Mucosa of stomach (tissue), 1 donor: Measurements from ENCODE around the gene UBQLN4.
A peak's percentile ranks its signal among the peaks of the same experiment; 100 is the strongest.

Experiments used
- H3K27me3 ChIP-seq: one replicate; pipeline ENCODE4 v1.7.0; 2013; ENCODE audit warnings: mild to moderate bottlenecking, low read length; ENCODE audit not compliant: control insufficient read depth, insufficient read depth
- H3K36me3 ChIP-seq: one replicate; pipeline ENCODE4 v1.7.0; 2013; ENCODE audit warnings: low read length; ENCODE audit not compliant: control insufficient read depth, insufficient read depth
- H3K4me1 ChIP-seq: one replicate; pipeline ENCODE4 v1.7.0; 2013; ENCODE audit warnings: mild to moderate bottlenecking, low read length; ENCODE audit not compliant: control insufficient read depth, insufficient read depth
- H3K4me3 ChIP-seq: one replicate; pipeline ENCODE4 v1.7.0; 2013; ENCODE audit warnings: low read length
- H3K9ac ChIP-seq: one replicate; pipeline ENCODE4 v1.7.0; 2013; ENCODE audit warnings: mild to moderate bottlenecking, low read length, moderate library complexity
- H3K9me3 ChIP-seq: one replicate; pipeline ENCODE4 v1.7.0; 2013; ENCODE audit warnings: mild to moderate bottlenecking, low read length, moderate library complexity; ENCODE audit not compliant: control insufficient read depth
- donor health status: Pancreatic carcinoma.

The UBQLN4 gene

DNA sequence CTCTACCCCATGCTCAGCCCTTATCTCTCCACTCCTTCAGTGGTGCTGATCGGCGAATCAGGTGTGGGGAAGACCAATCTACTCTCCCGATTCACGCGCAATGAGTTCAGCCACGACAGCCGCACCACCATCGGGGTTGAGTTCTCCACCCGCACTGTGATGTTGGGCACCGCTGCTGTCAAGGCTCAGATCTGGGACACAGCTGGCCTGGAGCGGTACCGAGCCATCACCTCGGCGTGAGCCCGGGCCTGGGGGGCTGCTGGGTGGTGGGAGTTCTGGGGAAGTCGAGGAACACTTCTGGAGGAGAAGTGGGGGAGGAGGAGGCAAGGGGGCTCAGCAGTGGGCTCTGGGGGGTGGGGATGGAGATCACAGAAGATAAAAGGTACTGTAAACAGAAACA lies 12.3 kb upstream of the UBQLN4 start:
- no peak overlapping the region for H3K4me3 ChIP-seq
- H3K9me3 ChIP-seq: no peaks in the 10 kb centered on the region
- H3K36me3 ChIP-seq: no peaks in the 10 kb centered on the region
- peaks cover 11% of the 10 kb centered on the region for H3K4me1 ChIP-seq
- no peaks in the 10 kb centered on the region for H3K27me3 ChIP-seq
- no peak overlapping the region for H3K9ac ChIP-seq

DNA sequence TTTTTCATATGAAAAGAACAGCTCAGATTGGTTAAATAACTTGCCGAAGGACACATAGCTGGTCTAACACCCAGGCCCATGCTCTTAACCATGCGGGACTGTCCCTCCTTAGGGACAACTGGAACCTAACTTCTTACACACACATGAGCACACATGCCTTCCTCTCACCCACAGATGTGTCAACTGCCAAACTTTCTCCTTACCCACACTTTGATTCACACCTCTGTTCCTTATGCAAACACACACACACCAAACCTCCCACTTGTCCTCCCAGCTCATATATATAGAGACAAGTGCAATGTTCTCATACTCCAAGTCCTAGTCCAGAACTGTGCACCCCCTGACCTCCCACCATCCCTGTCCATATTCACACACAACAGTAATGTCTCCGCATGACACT lies 11.6 kb upstream of the UBQLN4 start:
- no peak overlapping the region for H3K9ac ChIP-seq
- no peak overlapping the region for H3K4me3 ChIP-seq
- no peaks in the 10 kb centered on the region for H3K27me3 ChIP-seq
- H3K4me1 ChIP-seq: peaks cover 11% of the 10 kb centered on the region
- no peaks in the 10 kb centered on the region for H3K9me3 ChIP-seq
- H3K36me3 ChIP-seq: no peaks in the 10 kb centered on the region

DNA sequence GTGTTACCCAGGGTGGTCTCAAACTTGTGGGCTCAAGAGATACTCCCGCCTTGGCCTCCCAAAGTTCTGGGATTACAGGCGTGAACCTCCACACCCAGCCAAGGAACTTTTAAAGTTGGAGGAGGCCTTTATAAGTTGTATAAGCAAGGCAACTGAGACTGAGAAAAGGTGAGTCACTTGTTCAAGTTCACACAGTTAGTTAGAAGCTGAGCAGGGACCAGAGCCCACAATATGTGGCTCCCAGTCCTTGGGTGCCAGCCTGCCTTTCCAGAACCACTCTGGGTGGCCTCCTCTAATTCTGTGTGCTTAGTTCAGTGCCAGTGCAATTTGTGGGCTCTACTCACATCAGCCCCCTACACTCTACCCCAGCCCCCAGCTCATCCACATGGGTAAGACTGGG lies 11.0 kb upstream of the UBQLN4 start:
- Histone ChIP-seq H3K9me3 (no peaks in the 10 kb centered on the region), H3K4me1 (peaks cover 11% of the 10 kb centered on the region), H3K4me3 (no peak overlapping the region), H3K9ac (no peak overlapping the region), H3K36me3 (no peaks in the 10 kb centered on the region), H3K27me3 (no peaks in the 10 kb centered on the region)

DNA sequence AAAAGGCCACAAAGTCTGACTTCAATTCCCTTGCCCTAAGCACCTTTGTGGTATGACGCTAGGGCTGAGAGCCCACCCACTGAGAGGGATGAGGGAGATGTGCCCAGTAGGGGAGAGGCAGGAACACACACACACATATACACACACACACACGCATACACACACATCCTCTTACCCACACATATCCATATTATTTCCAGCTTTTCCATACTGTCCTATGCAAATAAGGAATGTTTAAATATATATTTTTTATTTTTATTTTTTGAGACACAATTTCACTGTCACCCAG lies 10.3 kb upstream of the UBQLN4 start:
- no peaks in the 10 kb centered on the region for H3K9me3 ChIP-seq
- H3K27me3 ChIP-seq: no peaks in the 10 kb centered on the region
- H3K4me3 ChIP-seq: no peak overlapping the region
- no peak overlapping the region for H3K9ac ChIP-seq
- H3K36me3 ChIP-seq: no peaks in the 10 kb centered on the region
- peaks cover 11% of the 10 kb centered on the region for H3K4me1 ChIP-seq

DNA sequence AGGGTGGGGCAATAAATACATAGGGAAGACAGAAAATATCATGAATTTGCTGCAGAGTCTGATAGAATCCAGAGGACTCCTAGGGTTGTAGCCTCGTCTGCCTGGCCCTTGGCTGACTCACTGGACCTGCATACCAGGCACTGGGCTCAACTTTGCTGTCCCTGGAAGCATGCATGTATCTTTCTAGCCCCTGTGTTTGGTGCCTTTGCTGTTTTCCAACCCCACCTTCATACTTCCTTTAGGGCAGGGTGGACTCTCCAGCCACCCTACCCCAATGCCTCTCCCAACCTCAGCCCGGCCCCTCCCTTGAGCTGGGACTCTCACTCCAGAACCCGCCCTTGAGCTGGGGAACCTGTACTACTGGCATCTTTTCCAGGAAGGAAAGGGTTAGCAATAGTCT lies 8.6 kb upstream of the UBQLN4 start:
- no peaks in the 10 kb centered on the region for H3K27me3 ChIP-seq
- peaks cover 11% of the 10 kb centered on the region for H3K4me1 ChIP-seq
- no peaks in the 10 kb centered on the region for H3K9me3 ChIP-seq
- no peaks in the 10 kb centered on the region for H3K36me3 ChIP-seq
- H3K4me3 ChIP-seq: peak overlapping the region; percentile 79
- peak overlapping the region; percentile 84 for H3K9ac ChIP-seq

DNA sequence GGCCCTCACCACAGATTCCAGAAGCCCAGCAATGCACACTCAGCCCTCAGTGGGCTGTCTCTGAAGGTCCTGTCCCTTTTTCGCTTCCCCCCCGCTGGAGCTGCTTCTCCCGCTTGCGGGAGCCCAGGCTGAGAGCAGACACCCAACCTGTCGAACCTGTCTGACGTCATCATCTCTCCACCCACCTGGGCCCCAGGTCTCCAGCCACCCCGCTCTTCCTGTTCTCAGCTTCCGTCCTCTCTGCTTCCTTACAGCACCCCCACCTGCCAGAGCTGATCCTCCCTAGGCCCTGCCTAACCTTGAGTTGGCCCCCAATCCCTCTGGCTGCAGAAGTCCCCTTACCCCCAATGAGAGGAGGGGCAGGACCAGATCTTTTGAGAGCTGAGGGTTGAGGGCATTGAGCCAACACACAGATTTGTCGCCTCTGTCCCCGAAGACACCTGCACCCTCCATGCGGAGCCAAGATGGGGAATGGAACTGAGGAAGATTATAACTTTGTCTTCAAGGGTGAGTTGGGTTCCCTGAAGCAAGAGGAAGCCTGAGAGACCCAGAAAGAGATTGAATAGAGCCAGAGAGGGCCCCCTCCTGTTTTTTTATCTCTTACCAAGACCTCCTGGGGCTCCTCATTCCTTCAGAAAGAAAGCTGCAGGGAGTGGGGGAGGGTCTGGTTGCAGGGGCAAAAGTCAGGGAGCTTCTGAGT lies 7.5 kb upstream of the UBQLN4 start, which contains the start of gene RAB25:
Gene RAB25 (plus strand): TSS at position 224 of the 700 bp plus-strand sequence. CDS start 241 bp downstream, at position 465.
- Histone ChIP-seq H3K36me3 (no peaks in the 10 kb centered on the region), H3K4me3 (peak within 1 kb of the TSS; percentile 79), H3K27me3 (no peaks in the 10 kb centered on the region), H3K9me3 (no peaks in the 10 kb centered on the region), H3K4me1 (peaks cover 11% of the 10 kb centered on the region), H3K9ac (peak within 1 kb of the TSS; percentile 84)

DNA sequence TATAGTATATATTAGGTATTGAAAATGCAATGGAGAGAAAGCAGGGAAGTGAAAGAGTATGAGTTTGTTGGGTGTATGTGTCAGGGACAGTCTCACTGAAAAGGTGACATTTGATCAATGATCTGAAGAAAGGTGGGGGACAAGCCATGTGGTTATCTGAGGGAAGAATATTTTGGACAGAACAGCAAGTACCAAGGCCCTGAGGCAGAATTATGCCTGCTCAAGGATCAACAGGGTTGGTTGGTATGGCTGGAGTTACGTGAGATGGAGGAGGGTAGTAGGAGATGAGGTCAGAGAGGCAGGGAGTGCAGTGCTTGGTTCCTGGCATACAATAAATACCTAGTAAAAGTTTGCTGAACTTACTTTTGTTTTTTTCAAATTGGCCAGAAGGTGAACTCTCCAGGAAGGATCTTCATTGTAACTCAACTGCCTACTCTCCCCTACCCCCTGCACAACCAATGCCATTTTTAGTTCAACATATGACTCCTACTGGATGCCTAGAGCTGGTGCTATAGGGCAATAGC lies 2.8 kb upstream of the UBQLN4 start:
- no peaks in the 10 kb centered on the region for H3K27me3 ChIP-seq
- H3K9me3 ChIP-seq: no peaks in the 10 kb centered on the region
- no peak overlapping the region for H3K4me3 ChIP-seq
- peaks cover 8% of the 10 kb centered on the region for H3K4me1 ChIP-seq
- no peak overlapping the region for H3K9ac ChIP-seq
- no peaks in the 10 kb centered on the region for H3K36me3 ChIP-seq

DNA sequence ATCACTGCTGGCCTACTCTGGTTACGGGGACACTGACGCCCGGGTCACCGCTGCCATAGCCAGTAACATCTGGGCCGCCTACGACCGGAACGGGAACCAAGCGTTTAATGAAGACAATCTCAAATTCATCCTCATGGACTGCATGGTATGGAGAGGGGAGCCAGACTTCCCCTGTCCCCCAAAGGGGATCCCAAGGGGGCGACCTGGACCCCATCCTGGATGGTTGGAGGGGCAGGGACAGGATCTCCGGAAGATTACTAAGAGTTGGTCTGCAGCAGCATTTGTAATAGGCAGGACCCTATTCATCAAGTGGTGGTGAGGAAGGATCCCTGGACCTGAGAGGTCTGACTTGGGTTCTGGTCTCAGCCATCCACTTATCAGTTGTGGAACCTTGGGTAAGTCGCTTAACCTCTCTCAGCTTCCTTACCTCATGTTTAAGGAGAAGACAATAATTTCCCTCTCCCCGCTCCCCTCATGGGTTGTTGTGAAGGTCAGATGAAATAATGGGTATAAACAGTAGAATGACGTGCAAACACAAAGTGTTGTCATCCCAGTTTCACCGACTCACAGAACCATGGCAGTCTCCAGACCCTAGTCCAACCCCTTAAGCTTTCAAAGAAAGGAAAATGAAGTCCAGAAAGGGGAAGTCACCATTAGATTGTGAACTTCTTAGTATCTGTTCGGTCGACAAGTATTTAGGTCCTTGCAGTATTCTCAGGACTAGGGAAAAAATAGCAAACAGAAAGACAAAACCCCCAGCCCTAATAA lies 1.9 kb upstream of the UBQLN4 start:
- H3K9ac ChIP-seq: peak overlapping the region; percentile 77
- H3K4me3 ChIP-seq: peak overlapping the region; percentile 89
- no peaks in the 10 kb centered on the region for H3K9me3 ChIP-seq
- H3K27me3 ChIP-seq: no peaks in the 10 kb centered on the region
- H3K36me3 ChIP-seq: no peaks in the 10 kb centered on the region
- H3K4me1 ChIP-seq: peaks cover 8% of the 10 kb centered on the region

DNA sequence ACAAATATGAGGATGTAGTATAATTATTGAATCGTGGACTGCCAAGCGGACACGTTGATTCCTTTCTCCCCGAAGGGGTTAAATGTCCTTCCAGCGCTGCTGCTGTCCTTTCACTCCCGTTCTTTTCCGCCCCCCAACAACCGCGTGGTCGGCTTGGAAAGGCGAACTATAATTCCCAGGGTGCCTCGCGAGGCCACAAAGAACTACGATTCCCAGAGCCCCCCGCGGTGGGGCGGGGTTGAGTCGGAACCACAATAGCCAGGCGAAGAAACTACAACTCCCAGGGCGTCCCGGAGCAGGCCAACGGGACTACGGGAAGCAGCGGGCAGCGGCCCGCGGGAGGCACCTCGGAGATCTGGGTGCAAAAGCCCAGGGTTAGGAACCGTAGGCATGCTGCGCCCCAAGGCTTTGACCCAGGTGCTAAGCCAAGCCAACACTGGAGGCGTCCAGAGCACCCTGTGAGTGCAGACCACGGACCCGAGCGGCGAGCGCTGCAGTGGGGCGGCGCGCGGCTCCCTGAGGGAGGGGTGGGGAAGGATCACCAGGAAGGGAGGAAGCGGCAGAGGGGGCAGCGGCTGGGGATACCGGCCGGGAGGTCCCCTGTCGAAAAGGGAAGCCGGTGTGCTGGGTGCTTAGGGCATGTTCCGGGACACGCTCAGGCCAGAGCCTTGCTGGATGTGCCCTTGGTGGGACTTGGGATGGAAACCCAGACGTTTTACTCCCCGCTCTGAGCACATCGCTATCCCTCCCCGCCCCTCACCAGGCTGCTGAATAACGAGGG lies 1.1 kb upstream of the UBQLN4 start, which contains the start of gene LAMTOR2:
Gene LAMTOR2 (plus strand): TSS at position 283 of the 781 bp plus-strand sequence. CDS start 108 bp downstream, at position 391.
- H3K4me1 ChIP-seq: peaks cover 8% of the 10 kb centered on the region
- peak within 1 kb of the TSS; percentile 89 for H3K4me3 ChIP-seq
- no peaks in the 10 kb centered on the region for H3K9me3 ChIP-seq
- H3K27me3 ChIP-seq: no peaks in the 10 kb centered on the region
- H3K9ac ChIP-seq: peak within 1 kb of the TSS; percentile 77
- no peaks in the 10 kb centered on the region for H3K36me3 ChIP-seq

DNA sequence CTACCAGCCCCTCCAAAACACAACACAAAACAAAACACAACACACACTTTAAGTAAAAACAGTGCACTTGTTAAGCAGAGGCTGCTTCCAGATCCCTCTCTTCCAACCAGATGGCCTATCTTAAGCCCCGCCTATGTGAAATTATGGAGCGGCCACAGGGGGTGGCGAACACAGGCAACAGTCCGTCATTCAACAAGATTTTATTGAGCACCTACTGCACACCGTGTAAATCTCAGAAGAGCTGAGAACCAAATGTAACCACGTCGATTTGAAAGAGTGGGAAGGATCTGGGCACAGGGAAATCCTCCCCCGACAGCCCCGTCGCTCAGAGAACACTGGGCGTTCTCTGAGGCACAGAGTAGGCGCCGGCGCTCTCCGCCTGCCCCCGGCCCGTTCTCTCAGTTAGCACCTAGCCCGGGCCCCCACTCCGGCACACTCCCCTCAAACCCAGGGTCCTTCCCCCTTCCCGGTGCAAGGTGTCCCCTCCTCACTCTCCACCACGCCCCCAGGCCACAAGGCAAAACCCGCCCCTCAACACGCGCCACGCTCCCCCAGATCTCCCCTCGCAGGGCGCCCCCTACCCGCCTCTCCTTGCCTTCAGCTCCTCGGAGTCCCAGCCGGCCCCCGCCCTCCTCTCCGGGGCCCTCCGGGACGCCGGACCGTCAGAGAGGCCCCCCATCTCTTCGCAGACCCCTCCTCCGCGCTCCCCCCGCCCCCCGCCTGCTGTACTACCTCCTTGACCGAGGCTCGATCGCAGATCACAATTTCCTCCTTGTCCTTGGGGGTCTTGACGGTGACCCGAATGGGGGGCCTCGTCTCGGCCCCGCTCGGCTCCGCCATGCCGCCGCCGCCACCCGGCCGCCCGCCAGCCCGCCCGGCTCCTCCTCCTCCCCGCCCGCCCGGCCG lies 483 bp downstream of the UBQLN4 start:
- Histone ChIP-seq H3K9ac (peak overlapping the region; percentile 46), H3K36me3 (no peaks in the 10 kb centered on the region), H3K27me3 (no peaks in the 10 kb centered on the region), H3K4me3 (peak overlapping the region; percentile 15), H3K9me3 (no peaks in the 10 kb centered on the region), H3K4me1 (peaks cover 8% of the 10 kb centered on the region)

DNA sequence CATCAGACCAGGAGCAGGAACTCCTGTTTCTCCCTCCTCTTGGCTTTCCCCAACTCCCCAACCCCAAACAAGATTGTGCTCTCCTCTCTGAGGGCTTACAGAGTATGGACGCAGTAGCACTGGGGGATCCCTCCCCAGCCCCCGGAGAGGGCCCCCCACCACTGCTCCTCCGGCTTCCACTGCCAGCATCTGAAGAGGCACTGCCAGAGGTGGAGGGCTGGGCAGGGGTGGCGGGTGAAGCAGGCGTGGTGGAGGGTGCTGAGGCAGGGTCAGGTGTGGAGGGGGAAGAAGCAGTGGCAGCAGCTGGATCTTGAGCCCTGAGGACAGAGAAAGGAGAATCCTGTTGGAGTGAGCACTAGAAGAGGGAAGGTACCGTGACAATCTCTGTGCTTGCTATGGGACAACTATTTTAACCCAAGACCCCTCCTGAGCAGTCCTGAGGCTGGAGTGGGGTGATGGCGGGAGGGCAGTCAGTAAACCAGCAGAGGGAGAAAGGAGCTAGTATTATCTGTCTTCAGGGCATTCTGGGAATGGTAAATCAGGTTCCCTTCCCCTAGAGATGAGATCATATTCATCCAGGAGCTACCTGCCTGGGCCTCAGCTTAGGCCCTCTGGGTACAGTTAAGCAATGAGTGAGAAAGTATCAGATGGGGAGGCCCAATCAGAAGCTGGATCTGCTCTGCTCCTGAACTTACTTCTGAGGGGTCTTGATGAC lies 2.4 kb downstream of the UBQLN4 start:
- H3K27me3 ChIP-seq: no peaks in the 10 kb centered on the region
- H3K9ac ChIP-seq: no peak overlapping the region
- H3K4me1 ChIP-seq: peaks cover 8% of the 10 kb centered on the region
- no peaks in the 10 kb centered on the region for H3K36me3 ChIP-seq
- no peak overlapping the region for H3K4me3 ChIP-seq
- no peaks in the 10 kb centered on the region for H3K9me3 ChIP-seq
